Esophagus squamous epithelium (tissue), 5 donors: Measurements from ENCODE around the gene COPG1. TPM values are rescaled to one million over a fixed set of nuclear protein-coding genes. Genes with fewer than 3 reads are reported as not detected.
"Not testable (repeated sequence)": the region's sequence is repeated elsewhere in the genome, so short reads cannot be mapped to it uniquely, and the experiment has no call there.

Source experiments
- DNase-seq: peaks from one replicate; lab custom pipeline; 2025; lab: John Stamatoyannopoulos, UW
- H3K27ac ChIP-seq, 4 donors: fragments of 200-600 bp; sonication (generic); one replicate each; pipeline ENCODE4 v1.5.1; 2016 to 2019; ENCODE audit warnings: mild to moderate bottlenecking in 1 of 4
- H3K27me3 ChIP-seq, 4 donors: fragments of 200-600 bp; sonication (generic); 1 replicate in 3 of 4; 2 replicates in 1 of 4; pipeline versions ENCODE4 v1.5.1 to v1.6.0; 2017 to 2021; ENCODE audit warnings: antibody characterized with exemption in 1 of 4
- H3K36me3 ChIP-seq, 3 donors: fragments of 200-600 bp; sonication (generic); one replicate each; pipeline ENCODE4 v1.5.1; 2016 to 2019
- H3K4me1 ChIP-seq, 3 donors: fragments of 200-600 bp; sonication (generic); one replicate each; pipeline ENCODE4 v1.5.1; 2017 to 2019
- H3K4me3 ChIP-seq, 4 donors: fragments of 200-600 bp; sonication (generic); 1 replicate in 3 of 4; 2 replicates in 1 of 4; pipeline ENCODE4 v1.5.1; 2016 to 2019; ENCODE audit warnings: mild to moderate bottlenecking in 2 of 4, moderate library complexity in 1 of 4
- H3K9me3 ChIP-seq, 3 donors: fragments of 200-600 bp; sonication (generic); one replicate each; pipeline ENCODE4 v1.5.1; 2016 to 2019
- CTCF ChIP-seq, 6 experiments: fragments of 450-650 bp in 4 of 6; fragments of 200-600 bp in 2 of 6; sonication (generic) in 2 of 6; IDR thresholded peaks; one replicate each; pipeline ENCODE4 v1.5.1; 2016 to 2019; ENCODE audit warnings: antibody characterized with exemption in 6 of 6, mild to moderate bottlenecking in 4 of 6, moderate library complexity in 4 of 6
- POLR2A ChIP-seq, 4 donors: fragments of 450-650 bp; IDR thresholded peaks; one replicate each; pipeline ENCODE4 v1.6.1; 2017; ENCODE audit warnings: antibody characterized with exemption in 4 of 4, mild to moderate bottlenecking in 4 of 4, moderate library complexity in 3 of 4
- WGBS, 2 donors: methylation state at CpG; one replicate each; pipeline ENCODE4 v1.1.5; 2018; 5-methylcytosine and 5-hydroxymethylcytosine counted together
- intact Hi-C: fragments of 100-400 bp; cut with DNase I; formaldehyde crosslinking; loops from one replicate; pipeline ENCODE4 v1.15.0; 2022
- total RNA-seq, 4 donors: library from RNA; depleted of rRNA; stranded (reverse); fragments of >200 nt; gene quantifications; one replicate each; pipeline ENCODE4 v1.1.0, GENCODE V29; 2016
- donor health status: DM: yes; HTN: yes; CAD: no.

The COPG1 gene
- total RNA-seq, 4 donors from 2014 or later = 68.3 to 121 (median 104) TPM

GRCh38 chr3:129260606-129261005, 11.2 kb downstream of the COPG1 start:
- Histone ChIP-seq H3K9me3 (no peaks in the 10 kb centered on the region), H3K4me3 (no peak overlapping the region), H3K36me3 (peaks cover 70 to 100% (median 85%) of the 10 kb centered on the region in 3 donors), H3K27me3 (no peaks in the 10 kb centered on the region), H3K4me1 (no peaks in the 10 kb centered on the region), H3K27ac (no peak overlapping the region)
- no peak for DNase-seq
- 80 to 96% methylated on average over 1 to 10 of the region's 11 CpGs for WGBS, 2 donors
- intact Hi-C loops = no loop called here
- TF ChIP-seq CTCF (IDR thresholded peaks at IDR 0.05) (no peak), POLR2A (IDR thresholded peaks at IDR 0.05) (no peak)

DNA sequence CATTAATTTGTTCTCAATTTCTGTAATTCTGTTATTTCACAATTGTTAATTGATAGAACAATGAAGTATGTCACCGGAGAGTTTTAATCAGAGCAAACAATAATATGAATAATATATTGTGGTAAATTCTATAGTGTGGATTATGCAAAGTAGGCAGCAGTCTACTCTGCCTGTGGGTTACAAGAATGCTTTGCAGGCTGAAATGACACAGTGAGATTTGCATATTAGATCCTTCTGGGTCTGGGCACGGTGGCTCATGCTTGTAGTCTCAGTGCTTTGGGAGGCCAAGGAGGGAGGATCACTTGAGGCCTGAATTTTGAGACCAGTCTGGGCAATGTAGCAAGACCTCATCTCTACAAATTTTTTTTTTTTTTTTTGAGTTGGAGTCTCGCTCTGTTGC, 12.5 kb downstream of the COPG1 start:
- intact Hi-C loops = no loop called here
- TF ChIP-seq POLR2A (IDR thresholded peaks at IDR 0.05) = no peak
- no peak for TF ChIP-seq CTCF (IDR thresholded peaks at IDR 0.05)
- no peak for DNase-seq
- Histone ChIP-seq H3K36me3 (peaks cover 65 to 100% (median 83%) of the 10 kb centered on the region in 3 donors), H3K4me1 (no peaks in the 10 kb centered on the region), H3K9me3 (no peaks in the 10 kb centered on the region), H3K27ac (no peak overlapping the region), H3K4me3 (no peak overlapping the region), H3K27me3 (no peaks in the 10 kb centered on the region)
- 90 to 96% methylated on average over 3 of the region's 3 CpGs for WGBS, 2 donors

GRCh38 chr3:129263161-129263910, 13.9 kb downstream of the COPG1 start:
- H3K27me3 ChIP-seq = no peaks in the 10 kb centered on the region
- H3K4me1 ChIP-seq = no peaks in the 10 kb centered on the region
- DNase-seq = no peak
- H3K36me3 ChIP-seq = peaks cover 65 to 100% (median 84%) of the 10 kb centered on the region in 3 donors
- no peaks in the 10 kb centered on the region for H3K9me3 ChIP-seq
- TF ChIP-seq CTCF (IDR thresholded peaks at IDR 0.05) = no peak
- TF ChIP-seq POLR2A (IDR thresholded peaks at IDR 0.05) = no peak
- no peak overlapping the region for H3K27ac ChIP-seq
- no peak overlapping the region for H3K4me3 ChIP-seq
- intact Hi-C loops = no loop called here
- WGBS, 2 donors = 88 to 94% methylated on average over 5 to 6 of the region's 6 CpGs

DNA sequence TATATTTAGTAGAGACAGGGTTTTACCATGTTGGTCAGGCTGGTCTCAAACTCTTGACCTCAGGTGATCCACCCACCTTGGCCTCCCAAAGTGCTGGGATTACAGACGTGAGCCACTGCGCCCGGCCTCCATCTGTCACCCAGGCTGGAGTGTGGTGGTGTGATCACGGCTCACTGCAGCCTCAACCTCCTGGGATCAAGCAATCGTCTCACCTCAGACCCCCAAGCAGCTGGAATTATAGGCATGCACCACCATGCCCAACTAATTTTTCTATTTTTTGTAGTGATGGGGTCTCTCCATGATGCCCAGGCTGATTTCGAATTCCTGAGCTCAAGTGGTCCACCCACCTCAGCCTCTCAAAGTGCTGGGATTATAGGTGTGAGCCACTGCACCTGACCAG, 15.6 kb downstream of the COPG1 start:
- peaks cover 60 to 100% (median 87%) of the 10 kb centered on the region in 3 donors for H3K36me3 ChIP-seq
- DNase-seq, H3K27ac ChIP-seq, H3K27me3 ChIP-seq, H3K9me3 ChIP-seq, intact Hi-C loops, H3K4me3 ChIP-seq, H3K4me1 ChIP-seq: not testable (repeated sequence)
- 82 to 89% methylated on average over 4 to 5 of the region's 6 CpGs for WGBS, 2 donors

DNA sequence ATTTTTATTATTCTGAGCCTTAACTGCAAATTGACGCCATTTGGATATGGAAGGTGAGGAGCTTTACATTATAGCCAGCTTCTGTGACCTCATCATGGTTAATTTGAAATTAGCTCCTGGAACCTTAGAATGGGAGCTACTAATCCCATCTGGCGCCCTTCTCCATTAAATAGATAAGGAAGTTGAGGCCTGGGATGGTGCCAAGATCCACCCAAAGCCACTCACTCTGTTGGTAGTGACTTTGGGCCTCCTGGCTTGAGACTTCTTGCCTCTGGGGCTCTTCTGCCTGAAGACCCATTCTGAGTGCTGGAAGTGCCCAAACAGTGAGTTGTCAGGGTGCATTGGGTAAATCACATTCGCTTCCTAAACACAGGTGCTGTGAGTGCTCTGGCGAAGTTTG, 17.2 kb downstream of the COPG1 start:
- no peak overlapping the region for H3K27ac ChIP-seq
- peaks cover 49 to 100% (median 77%) of the 10 kb centered on the region in 3 donors for H3K36me3 ChIP-seq
- no peak for DNase-seq
- H3K4me3 ChIP-seq = no peak overlapping the region
- no peaks in the 10 kb centered on the region for H3K9me3 ChIP-seq
- TF ChIP-seq POLR2A (IDR thresholded peaks at IDR 0.05) = no peak
- no peak for TF ChIP-seq CTCF (IDR thresholded peaks at IDR 0.05)
- 89 to 94% methylated on average over 3 to 4 of the region's 4 CpGs for WGBS, 2 donors
- no peaks in the 10 kb centered on the region for H3K27me3 ChIP-seq
- H3K4me1 ChIP-seq = no peaks in the 10 kb centered on the region
- intact Hi-C loops = no loop called here
